Mesothelial cell of epicardium (in vitro differentiated cells): ENCODE results near the gene PCNT. TPM values are rescaled to one million over a fixed set of nuclear protein-coding genes. Genes with fewer than 3 reads are reported as not detected.
A peak's percentile ranks its signal among the peaks of the same experiment; 100 is the strongest.

ENCODE experiments used
- DNase-seq, 2 experiments: peaks; one replicate each; pipeline ENCODE4 v3.0.0; 2021; ENCODE audit warnings: low spot score in 2 of 2; ENCODE audit not compliant: unreplicated experiment in 2 of 2
- H3K27ac Mint-ChIP-seq: 2 replicates; pipeline ENCODE4 v1.8.0; 2021; ENCODE audit warnings: mixed read lengths
- H3K27me3 Mint-ChIP-seq: 2 replicates; pipeline ENCODE4 v1.8.0; 2021; ENCODE audit warnings: low read depth, mixed read lengths
- H3K36me3 Mint-ChIP-seq: 2 replicates; pipeline ENCODE4 v1.8.0; 2021; ENCODE audit warnings: mixed read lengths
- H3K4me1 Mint-ChIP-seq: 2 replicates; pipeline ENCODE4 v1.8.0; 2021; ENCODE audit warnings: mixed read lengths
- H3K4me3 Mint-ChIP-seq: 2 replicates; pipeline ENCODE4 v1.8.0; 2021; ENCODE audit warnings: mild to moderate bottlenecking, moderate library complexity, mixed read lengths
- H3K9me3 Mint-ChIP-seq: 2 replicates; pipeline ENCODE4 v1.8.0; 2021; ENCODE audit warnings: mixed read lengths
- total RNA-seq: library from RNA; stranded (reverse); gene quantifications from 3 replicates; pipeline ENCODE4 v1.2.1, GENCODE V29; 2021
- TF ChIP-seq, protein P1 (sequence below): fragments of 200-600 bp; sonication (generic); IDR thresholded peaks from one replicate; pipeline ENCODE4 v1.5.0; 2021; ENCODE audit warnings: antibody characterized with exemption; ENCODE audit not compliant: unreplicated experiment

The PCNT gene
- total RNA-seq, 1 donor from 2014 or later = 41.8 TPM

DNA sequence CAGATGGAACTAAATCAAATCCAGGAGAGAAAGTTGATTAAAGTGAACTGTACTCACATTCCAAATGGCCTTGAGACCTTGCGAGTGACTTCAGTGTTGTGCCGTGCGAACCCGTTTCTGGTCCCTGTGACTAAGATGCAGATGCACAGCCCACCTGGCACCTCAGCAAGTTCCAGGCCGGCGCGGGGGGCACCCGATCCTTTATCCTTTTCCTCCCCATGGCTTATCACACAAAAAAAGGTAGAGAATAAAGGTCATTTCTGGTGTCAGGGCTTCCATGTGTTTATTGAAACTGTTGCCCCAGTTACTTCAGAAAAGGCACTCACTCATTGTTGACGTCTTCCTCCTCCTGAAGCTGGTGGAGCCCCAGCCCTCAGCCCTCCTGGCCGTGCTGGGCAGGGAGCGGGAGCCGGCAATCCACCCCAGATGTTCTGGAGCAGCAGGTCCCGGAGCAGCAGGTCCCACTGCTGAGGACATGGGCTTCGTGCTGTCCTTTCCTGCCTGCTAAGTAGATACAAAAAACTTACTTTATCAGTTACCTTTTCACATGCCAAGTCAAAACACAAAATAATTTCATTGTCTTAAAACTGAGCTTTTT, 53.0 kb downstream of the PCNT start:
- TF ChIP-seq, protein P1, sequence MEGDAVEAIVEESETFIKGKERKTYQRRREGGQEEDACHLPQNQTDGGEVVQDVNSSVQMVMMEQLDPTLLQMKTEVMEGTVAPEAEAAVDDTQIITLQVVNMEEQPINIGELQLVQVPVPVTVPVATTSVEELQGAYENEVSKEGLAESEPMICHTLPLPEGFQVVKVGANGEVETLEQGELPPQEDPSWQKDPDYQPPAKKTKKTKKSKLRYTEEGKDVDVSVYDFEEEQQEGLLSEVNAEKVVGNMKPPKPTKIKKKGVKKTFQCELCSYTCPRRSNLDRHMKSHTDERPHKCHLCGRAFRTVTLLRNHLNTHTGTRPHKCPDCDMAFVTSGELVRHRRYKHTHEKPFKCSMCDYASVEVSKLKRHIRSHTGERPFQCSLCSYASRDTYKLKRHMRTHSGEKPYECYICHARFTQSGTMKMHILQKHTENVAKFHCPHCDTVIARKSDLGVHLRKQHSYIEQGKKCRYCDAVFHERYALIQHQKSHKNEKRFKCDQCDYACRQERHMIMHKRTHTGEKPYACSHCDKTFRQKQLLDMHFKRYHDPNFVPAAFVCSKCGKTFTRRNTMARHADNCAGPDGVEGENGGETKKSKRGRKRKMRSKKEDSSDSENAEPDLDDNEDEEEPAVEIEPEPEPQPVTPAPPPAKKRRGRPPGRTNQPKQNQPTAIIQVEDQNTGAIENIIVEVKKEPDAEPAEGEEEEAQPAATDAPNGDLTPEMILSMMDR = no peak
- Mint-ChIP-seq H3K4me3 (no peak overlapping the region), H3K9me3 (peaks cover 9% of the 10 kb centered on the region), H3K36me3 (peaks cover 23% of the 10 kb centered on the region), H3K4me1 (peaks cover 2% of the 10 kb centered on the region), H3K27ac (peak overlapping the region; percentile 21), H3K27me3 (no peaks in the 10 kb centered on the region)
- DNase-seq = no peak

DNA sequence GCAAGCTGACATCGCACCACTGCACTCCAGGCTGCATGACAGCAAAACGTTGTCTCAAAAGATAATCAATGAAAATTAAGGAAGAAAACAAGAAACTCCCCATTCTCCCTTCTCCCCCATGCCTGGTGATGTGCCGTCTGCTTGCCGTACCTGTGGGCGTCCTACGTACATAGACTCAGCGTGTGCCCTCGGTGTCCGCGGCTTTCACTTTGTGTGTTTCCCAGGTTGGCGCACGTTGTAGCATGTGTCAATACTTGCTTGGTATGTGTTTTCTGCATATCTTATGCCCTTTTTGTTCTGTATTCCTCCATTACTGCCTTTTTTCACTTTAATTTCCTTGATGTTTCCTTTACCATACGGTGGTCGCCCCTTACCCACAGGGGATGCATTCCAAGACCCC, 53.8 kb downstream of the PCNT start:
- Mint-ChIP-seq H3K4me3 (no peak overlapping the region), H3K4me1 (peaks cover 2% of the 10 kb centered on the region), H3K36me3 (peaks cover 28% of the 10 kb centered on the region), H3K27ac (no peak overlapping the region), H3K27me3 (no peaks in the 10 kb centered on the region), H3K9me3 (peaks cover 17% of the 10 kb centered on the region)
- TF ChIP-seq, protein P1 = no peak
- no peak for DNase-seq

DNA sequence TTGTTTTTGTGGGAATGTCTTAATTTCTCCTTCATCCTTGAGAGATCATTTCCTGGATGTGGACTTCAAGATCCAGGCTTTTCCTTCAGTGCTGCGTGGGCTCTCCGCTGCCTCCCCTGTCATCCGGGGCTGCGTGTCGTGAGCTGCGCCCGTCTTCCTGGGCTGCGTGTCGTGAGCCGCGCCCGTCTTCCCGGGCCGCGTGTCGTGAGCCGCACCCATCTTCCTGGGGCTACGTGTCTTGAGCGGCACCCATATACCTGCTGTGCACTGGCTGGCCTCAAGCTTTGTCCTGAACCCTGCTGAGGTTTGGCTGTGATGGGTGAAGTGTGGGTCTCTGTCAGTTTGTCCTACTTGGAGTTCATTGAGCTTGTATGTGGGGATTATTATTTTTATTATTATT, 55.1 kb downstream of the PCNT start:
- Mint-ChIP-seq H3K36me3 (peaks cover 41% of the 10 kb centered on the region), H3K27me3 (no peaks in the 10 kb centered on the region), H3K4me3 (no peak overlapping the region), H3K9me3 (peaks cover 28% of the 10 kb centered on the region), H3K27ac (no peak overlapping the region), H3K4me1 (peaks cover 2% of the 10 kb centered on the region)
- no peak for DNase-seq
- TF ChIP-seq, protein P1 = no peak

DNA sequence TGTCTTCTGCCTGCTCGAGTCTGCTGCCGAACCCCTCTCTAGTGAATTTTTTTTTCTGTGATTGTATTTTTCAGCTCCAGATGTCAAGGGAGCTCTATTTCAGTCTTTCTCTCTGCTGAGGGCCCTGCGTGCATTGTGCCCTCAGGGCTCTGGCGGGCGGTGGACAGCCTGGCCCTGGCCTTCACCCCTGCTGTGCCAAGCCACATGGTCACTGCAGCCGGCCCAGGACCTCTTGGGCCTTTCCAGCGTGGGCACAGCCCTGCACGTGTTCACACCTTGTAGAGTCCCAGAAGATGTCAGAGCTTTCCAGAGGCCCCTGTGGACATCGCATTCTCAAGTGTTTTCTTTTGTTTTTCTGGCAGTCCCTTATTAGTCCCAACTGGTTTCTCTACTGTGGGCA, 55.7 kb downstream of the PCNT start:
- peaks cover 46% of the 10 kb centered on the region for H3K36me3 Mint-ChIP-seq
- H3K27ac Mint-ChIP-seq = no peak overlapping the region
- TF ChIP-seq, protein P1 = no peak
- DNase-seq = no peak
- H3K4me1 Mint-ChIP-seq = peaks cover 2% of the 10 kb centered on the region
- peaks cover 34% of the 10 kb centered on the region for H3K9me3 Mint-ChIP-seq
- H3K27me3 Mint-ChIP-seq = no peaks in the 10 kb centered on the region
- no peak overlapping the region for H3K4me3 Mint-ChIP-seq

DNA sequence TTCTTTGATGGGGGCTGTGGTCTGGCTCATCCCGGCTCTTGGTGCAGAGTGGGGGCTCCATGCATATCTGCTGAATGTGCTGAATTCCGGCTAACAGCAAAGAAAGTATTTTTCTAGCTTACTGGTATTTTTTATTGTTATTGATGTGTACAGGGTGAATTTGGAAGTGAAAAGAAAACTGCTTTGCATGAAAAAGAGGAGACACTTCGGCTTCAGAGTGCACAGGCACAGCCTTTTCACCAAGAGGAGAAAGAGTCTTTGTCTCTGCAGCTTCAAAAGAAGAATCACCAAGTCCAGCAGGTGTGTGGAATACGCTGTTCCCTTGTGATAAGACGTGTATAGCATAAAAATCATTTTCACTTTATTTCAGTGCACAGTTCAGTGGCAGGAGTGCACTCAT, 57.6 kb downstream of the PCNT start:
- H3K4me1 Mint-ChIP-seq = peaks cover 5% of the 10 kb centered on the region
- no peak for DNase-seq
- H3K27ac Mint-ChIP-seq = no peak overlapping the region
- H3K4me3 Mint-ChIP-seq = no peak overlapping the region
- peaks cover 57% of the 10 kb centered on the region for H3K36me3 Mint-ChIP-seq
- no peaks in the 10 kb centered on the region for H3K27me3 Mint-ChIP-seq
- H3K9me3 Mint-ChIP-seq = peaks cover 36% of the 10 kb centered on the region
- TF ChIP-seq, protein P1 = no peak

DNA sequence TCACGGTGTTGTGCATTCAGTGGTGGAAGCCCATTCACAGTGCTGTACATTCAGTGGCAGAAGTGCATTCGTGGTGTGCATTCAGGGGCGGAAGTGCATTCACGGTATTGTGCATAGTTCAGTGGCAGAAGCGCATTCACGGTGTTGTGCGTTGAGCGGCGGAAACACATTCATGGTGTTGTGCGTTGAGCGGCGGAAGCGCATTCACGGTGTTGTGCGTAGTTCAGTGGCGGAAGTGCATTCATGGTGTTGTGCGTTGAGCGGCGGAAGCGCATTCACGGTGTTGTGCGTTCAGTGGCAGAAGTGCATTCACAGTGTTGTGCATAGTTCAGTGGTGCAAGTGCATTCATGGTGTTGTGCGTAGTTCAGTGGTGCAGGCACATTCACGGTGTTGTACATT, 60.6 kb downstream of the PCNT start:
- Mint-ChIP-seq H3K9me3 (peaks cover 34% of the 10 kb centered on the region), H3K4me1 (peaks cover 3% of the 10 kb centered on the region), H3K36me3 (peaks cover 49% of the 10 kb centered on the region), H3K4me3 (no peak overlapping the region), H3K27ac (no peak overlapping the region), H3K27me3 (no peaks in the 10 kb centered on the region)
- DNase-seq = no peak
- TF ChIP-seq, protein P1 = no peak
